ENCODE data around the gene NAA25.
"Not testable (repeated sequence)": the region's sequence is repeated elsewhere in the genome, so short reads cannot be mapped to it uniquely, and the experiment has no call there.

The NAA25 gene

GRCh38 chr12:112116232-112117060, 7.9 kb upstream of the NAA25 start:
- peak in 1 of 2 donors; percentile 31 for DNase-seq

- no peak for DNase-seq
These were observed 6.9 kb upstream of the NAA25 start for GRCh38 chr12:112115259-112116045.

DNA sequence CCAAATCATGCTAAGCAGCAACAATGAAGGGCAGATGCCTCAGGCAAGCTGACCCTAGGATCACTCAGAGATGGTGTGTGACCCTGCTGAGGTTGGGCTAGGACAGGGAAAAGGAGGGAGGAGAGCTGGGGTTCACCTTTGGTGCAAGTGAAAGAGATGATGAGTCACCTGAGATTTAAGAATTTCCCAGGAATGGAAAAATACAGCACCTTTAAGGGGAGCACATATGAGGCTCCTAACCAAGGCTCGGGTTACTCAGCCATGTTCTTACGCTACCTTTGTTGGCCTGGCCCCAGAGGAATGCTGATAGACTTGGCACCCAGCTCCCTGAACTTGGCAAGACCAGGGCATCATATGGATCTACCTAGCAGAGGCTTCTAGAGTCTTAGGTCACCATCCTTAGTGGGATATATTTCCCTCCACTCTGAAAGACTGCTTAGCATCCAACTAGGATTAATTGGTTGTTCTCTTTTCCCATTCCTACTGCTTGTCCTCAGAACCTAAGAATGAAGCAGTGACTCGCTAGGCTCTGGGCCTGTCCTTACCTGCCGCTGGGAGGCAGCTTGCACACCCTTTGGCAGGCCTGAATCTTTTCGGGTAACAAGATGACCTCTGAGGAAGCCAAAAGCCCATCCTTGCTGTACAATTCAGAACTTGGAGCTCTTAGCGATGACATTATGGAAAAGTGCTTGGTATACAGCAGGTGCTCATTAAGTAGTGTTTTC, 4.0 kb upstream of the NAA25 start:
- DNase-seq: no peak

DNA sequence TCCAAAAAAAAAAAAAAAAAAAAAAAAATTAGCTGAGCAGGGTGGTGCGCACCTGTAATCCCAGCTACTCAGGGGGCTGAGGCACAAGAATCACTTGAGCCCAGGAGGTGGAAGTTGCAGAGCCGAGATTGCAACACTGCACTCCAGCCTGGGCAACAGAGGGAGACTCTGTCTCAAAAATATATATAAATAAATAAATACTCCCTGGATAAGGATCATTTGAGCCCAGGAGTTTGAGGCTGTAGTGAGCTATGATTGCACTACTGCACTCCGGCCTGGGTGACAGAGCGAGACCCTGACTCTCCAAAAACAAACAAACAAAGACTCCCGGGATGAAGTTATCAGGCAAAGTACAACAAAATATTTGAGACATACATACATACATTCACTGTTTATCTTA, 3.3 kb upstream of the NAA25 start:
- DNase-seq: no peak

- DNase-seq: not testable (repeated sequence)
These were observed 2.4 kb upstream of the NAA25 start for GRCh38 chr12:112110787-112111662.

DNA sequence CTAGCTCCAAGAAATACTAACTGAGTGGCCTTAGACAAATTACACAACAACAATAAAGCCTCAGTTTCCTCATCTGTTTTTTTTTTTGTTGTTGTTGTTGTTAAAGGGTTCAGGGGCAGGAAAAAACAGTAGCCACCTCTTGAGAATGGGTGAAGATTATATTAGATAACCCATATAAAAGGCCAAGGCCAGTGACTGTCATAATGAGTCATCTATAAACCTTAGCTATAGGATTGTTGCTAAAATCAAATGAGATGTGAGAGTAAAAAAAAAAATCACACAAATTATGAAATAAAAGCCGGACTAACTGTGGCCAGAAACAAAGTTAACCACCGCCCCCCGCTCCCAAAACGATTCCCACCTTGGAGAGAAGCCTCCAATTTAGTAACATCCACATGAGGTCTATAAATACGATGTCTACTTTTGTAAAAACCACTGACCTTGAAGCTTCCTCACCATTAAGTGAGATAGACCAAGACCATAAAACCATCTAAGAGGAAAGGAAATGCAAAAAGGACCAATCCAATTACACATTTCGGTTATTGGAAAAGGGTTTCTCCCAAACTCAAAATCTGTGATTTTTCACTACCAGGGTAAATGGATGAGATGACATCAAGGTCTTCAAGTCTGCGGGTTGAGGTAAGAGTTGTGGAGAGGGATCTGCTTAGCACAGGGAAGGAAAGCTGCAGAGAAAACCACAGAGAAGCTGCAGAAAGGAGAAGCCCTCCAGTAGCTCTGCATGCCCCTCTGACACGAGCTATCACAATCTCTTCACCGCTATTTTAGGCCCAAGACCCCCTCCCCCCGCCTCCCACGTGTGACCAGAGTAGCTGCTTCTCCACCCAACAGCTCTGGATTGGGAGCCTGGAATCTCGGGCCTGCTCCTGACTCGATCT, 1.0 kb downstream of the NAA25 start:
- no peak for DNase-seq

GRCh38 chr12:112105891-112106290, 2.7 kb downstream of the NAA25 start:
- DNase-seq: no peak

GRCh38 chr12:112103758-112104503, 4.7 kb downstream of the NAA25 start:
- no peak for DNase-seq

GRCh38 chr12:112102746-112103145, 5.8 kb downstream of the NAA25 start:
- not testable (repeated sequence) for DNase-seq

DNA sequence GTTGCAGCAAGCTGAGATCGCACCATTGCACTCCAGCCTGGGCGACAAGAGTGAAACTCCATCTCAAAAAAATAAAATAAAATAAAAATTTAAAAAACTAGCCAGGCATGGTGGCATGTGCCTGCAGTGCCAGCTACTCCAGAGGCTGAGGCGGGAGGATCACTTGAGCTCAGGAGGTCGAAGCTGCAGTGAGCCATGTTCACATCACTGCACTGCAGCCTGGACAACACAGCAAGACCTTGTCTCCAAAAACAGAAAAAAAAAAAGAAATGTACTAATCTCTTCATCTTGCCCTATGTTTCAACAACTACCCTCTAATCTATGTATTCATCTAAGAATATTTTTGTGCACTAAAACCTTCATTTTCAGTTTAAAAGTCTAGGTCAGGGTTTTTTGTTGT, 6.5 kb downstream of the NAA25 start:
- DNase-seq: no peak

- not testable (repeated sequence) for DNase-seq
These were observed 8.1 kb downstream of the NAA25 start for GRCh38 chr12:112100500-112100899.

DNA sequence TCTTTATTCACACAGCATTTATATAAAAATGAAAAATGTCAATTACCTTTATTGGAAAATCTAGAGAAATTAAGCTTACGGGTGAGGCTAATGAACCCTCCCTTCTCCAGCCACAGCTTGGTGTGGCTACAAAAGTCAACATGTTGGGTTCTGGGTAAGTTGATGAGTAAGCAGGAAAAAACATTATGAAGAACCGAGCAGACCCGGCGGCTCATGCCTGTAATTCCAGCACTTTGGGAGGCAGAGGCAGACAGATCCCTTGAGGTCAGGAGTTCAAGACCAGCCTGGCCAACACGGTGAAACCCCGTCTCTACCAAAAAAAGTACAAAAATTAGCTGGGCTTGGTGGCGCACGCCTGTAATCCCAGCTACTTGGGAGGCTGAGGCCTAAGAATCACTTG, 10.9 kb downstream of the NAA25 start:
- DNase-seq: no peak

- no peak for DNase-seq
These were observed 11.9 kb downstream of the NAA25 start for GRCh38 chr12:112096667-112097066.

DNA sequence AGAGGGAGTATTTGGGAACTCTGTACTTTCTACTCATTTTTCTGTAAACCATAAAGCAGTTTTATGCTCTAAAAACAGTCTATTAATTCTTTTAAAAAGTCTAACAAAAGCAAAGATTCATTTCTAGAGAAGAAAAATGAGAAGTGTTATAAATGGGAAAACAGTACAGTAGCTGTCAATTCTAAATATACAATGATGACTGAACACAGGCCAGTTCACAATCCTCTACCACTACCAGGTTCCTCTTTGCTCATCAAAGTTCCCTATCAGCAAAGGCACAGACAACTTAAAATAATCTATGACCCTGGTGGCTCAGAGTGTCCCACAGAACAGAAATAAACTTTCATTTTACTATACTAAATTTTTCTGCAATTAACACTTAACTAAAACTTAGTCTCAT, 12.5 kb downstream of the NAA25 start:
- DNase-seq: no peak

DNA sequence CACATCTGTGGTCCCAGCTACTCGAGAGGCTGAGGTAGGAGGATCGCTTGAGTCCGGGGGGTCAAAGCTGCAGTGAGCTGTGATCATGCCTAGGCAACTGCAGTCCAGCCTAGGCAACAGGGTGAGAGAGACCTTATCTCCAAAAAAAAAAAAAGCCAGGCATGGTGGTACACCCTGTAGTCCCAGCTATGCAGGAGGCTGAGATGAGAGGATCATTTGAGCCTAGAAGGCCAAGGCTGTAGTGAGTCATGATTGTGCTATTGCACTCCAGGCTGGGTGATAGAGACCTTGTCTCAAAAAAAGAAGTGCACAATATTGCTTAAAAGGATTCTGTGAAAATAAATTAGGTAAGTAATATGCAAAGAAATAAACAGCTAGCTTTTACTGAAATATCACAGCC, 17.0 kb downstream of the NAA25 start:
- no peak for DNase-seq

- DNase-seq: no peak
These were observed 20.7 kb downstream of the NAA25 start for GRCh38 chr12:112087851-112088250.

GRCh38 chr12:112087055-112087850, 21.3 kb downstream of the NAA25 start:
- no peak for DNase-seq

DNA sequence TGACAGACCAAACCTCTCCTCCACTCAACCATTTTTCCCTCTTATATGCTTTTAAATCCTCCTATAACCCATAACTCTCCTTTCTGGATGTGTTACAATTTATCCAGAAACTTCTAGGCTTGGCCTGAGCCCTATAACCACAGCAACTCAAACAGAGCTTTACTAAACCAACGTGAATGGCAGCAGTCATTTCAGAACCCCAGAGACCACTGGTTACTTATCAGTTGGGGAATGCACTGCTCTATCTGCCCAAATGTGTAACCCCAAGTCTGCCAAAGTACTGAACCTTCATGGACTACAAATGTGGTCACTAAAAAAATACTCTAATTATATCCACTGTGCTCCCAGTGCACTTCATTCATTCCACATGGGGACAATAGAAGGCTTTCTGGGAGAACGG, 42.0 kb downstream of the NAA25 start:
- DNase-seq: no peak

DNA sequence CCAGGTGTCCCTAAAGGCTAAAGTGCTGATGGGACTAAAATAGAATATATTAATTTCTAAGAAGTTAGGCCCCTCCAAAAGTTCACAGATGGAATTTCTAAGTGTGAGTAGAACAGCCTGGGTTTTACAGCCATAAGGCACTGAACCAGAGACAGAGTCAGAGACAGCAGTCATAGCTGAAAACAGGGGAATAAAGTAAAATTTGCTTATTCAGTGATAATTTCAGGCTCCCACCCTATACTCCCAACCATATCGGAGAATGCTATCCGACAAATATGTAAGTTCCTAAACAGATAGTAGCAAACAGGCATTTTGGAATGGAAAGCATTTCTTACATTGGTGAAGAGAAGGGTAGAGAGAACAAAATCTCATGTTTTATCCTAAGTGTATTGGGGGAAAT, 45.3 kb downstream of the NAA25 start:
- DNase-seq: no peak

DNA sequence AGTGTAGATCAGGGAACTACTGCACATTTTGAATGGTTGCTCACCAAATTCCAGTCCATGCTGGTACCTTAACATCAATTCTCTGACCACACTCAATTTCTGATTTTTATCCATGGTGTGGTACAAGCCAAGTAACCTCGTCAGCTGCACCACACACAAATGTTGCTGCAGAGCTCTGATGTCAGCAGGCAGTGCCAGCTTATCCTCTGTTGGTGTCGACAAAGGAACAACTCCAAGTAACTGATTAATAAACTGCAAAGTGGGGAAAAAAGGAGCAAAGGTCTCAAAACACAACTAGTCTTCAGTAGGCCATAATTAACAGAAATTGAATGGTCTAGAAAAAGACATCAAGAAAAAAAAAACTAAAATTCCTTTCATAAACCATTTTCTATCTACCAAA, 47.4 kb downstream of the NAA25 start:
- DNase-seq: no peak

Data from CD4-positive, alpha-beta T cell treated with Interleukin-1 beta for 1 hour (primary cell).